GM12878 (cell line): ENCODE data around the gene WDFY3. TPM values are rescaled to one million over a fixed set of nuclear protein-coding genes. Genes with fewer than 3 reads are reported as not detected.

Experiments used
- ATAC-seq: fragments of 200-7000 bp; cut with Tn5 transposase; 3 replicates; pipeline ENCODE4 v1.9.1; 2020; ENCODE audit warnings: mild to moderate bottlenecking, moderate library complexity
- BruUV-seq: library from RNA; stranded (reverse); fragments of 400-500 nt; replicated peaks from 2 replicates; lab custom pipeline; 2021; lab: Mats Ljungman, UMichigan
- CTCF ChIA-PET: fragments of 300-600 bp; sonication (Branson Sonifier 250); formaldehyde crosslinking; extraction: SDS; loops from one replicate; lab custom pipeline; 2021; ENCODE audit warnings: inconsistent platforms; lab: Yijun Ruan, JAX
- POLR2A ChIA-PET: fragments of 350-600 bp; formaldehyde crosslinking; extraction: SDS; loops from one replicate; lab custom pipeline; 2021; ENCODE audit warnings: inconsistent platforms; lab: Charles Lee
- RAD21 ChIA-PET: fragments of 300-600 bp; sonication (Branson Sonifier 250); formaldehyde crosslinking; loops from one replicate; lab custom pipeline; 2023; ENCODE audit warnings: antibody characterized with exemption; ENCODE audit not compliant: unreplicated experiment; lab: Charles Lee
- SMC1A ChIA-PET: fragments of 300-600 bp; sonication (Branson Sonifier 250); formaldehyde crosslinking; loops from one replicate; lab custom pipeline; 2023; ENCODE audit not compliant: unreplicated experiment, uncharacterized antibody; lab: Charles Lee
- DNase-seq: peaks from one replicate; pipeline ENCODE4 v3.0.0-alpha.2; 2011; ENCODE audit warnings: low read depth, low spot score
- FAIRE-seq: peaks from 3 replicates; lab custom pipeline; 2011; peaks lifted over from hg19 to GRCh38; lab: Jason Lieb, UNC
- H2AFZ ChIP-seq: 2 replicates; pipeline ENCODE4 v1.6.0; 2011; ENCODE audit warnings: low read depth, low read length, control low read depth; ENCODE audit not compliant: control insufficient read depth
- H3K27ac ChIP-seq: 2 replicates; pipeline ENCODE4 v1.5.1; 2011; ENCODE audit warnings: control low read depth; ENCODE audit not compliant: control insufficient read depth, insufficient read depth
- H3K27me3 ChIP-seq, 2 experiments: replicated peaks in 1 of 2; 2 replicates each; pipeline versions ENCODE4 v1.6.0 to v1.6.1; 2011; ENCODE audit warnings: low read length in 1 of 2; ENCODE audit not compliant: control insufficient read depth in 2 of 2, insufficient read depth in 2 of 2
- H3K36me3 ChIP-seq, 2 experiments: 2 replicates each; pipeline ENCODE4 v1.5.1; 2011; ENCODE audit warnings: low read length in 1 of 2; ENCODE audit not compliant: control insufficient read depth in 2 of 2, insufficient read depth in 2 of 2
- H3K4me1 ChIP-seq: 2 replicates; pipeline ENCODE4 v1.6.1; 2011; ENCODE audit warnings: mild to moderate bottlenecking, low read length, moderate library complexity, mixed read lengths; ENCODE audit not compliant: control insufficient read depth, insufficient read depth
- H3K4me2 ChIP-seq: 2 replicates; pipeline ENCODE4 v1.6.0; 2011; ENCODE audit warnings: control low read depth; ENCODE audit not compliant: control insufficient read depth, insufficient read depth
- H3K4me3 ChIP-seq: fragments of 200-600 bp; sonication (generic); 2 replicates; pipeline ENCODE4 v1.5.1; 2016
- H3K79me2 ChIP-seq: 2 replicates; pipeline ENCODE4 v1.6.0; 2011; ENCODE audit warnings: low read length; ENCODE audit not compliant: control insufficient read depth, insufficient read depth
- H3K9ac ChIP-seq: 2 replicates; pipeline ENCODE4 v1.8.0; 2011; ENCODE audit warnings: low read length, control low read depth, mixed read lengths; ENCODE audit not compliant: control insufficient read depth, insufficient read depth
- H3K9me3 ChIP-seq: replicated peaks from 3 replicates; pipeline ENCODE4 v1.5.1; 2011; ENCODE audit warnings: mild to moderate bottlenecking, low read length; ENCODE audit not compliant: control insufficient read depth, insufficient read depth
- H4K20me1 ChIP-seq: 2 replicates; pipeline ENCODE4 v1.6.0; 2011; ENCODE audit not compliant: control insufficient read depth, insufficient read depth
- BACH1 ChIP-seq: fragments of 450-650 bp; IDR thresholded peaks from 2 replicates; pipeline ENCODE4 v1.6.1; 2017; ENCODE audit warnings: mild to moderate bottlenecking, borderline replicate concordance
- BCL11A ChIP-seq: IDR thresholded peaks from 2 replicates; pipeline ENCODE4 v1.6.1; 2011; ENCODE audit warnings: low read depth, low read length
- CREM ChIP-seq: IDR thresholded peaks from 2 replicates; pipeline ENCODE4 v1.6.1; 2014; ENCODE audit warnings: antibody characterized with exemption, low read depth
- JUND ChIP-seq: IDR thresholded peaks from 2 replicates; pipeline ENCODE4 v1.6.1; 2012; ENCODE audit warnings: low read depth, mild to moderate bottlenecking, low read length, improper control_type of control experiment, moderate library complexity
- KDM1A ChIP-seq: fragments of 200-600 bp; sonication (generic); IDR thresholded peaks from 2 replicates; pipeline ENCODE4 v1.6.1; 2016; ENCODE audit warnings: borderline replicate concordance
- NFYA ChIP-seq: IDR thresholded peaks from 2 replicates; pipeline ENCODE4 v1.6.1; 2011; ENCODE audit warnings: low read depth, mild to moderate bottlenecking, low read length, improper control_type of control experiment, borderline replicate concordance
- NR2C1 ChIP-seq: fragments of 450-650 bp; IDR thresholded peaks from 2 replicates; pipeline ENCODE4 v1.6.1; 2017; ENCODE audit warnings: antibody characterized with exemption, mild to moderate bottlenecking, moderate library complexity
- NRF1 ChIP-seq: conservative IDR thresholded peaks from 2 replicates; pipeline ENCODE4 v1.6.1; 2011; ENCODE audit warnings: mild to moderate bottlenecking, low read depth, low read length, improper control_type of control experiment
- PKNOX1 ChIP-seq: fragments of 450-650 bp; IDR thresholded peaks from 2 replicates; pipeline ENCODE4 v1.6.1; 2016; ENCODE audit warnings: mild to moderate bottlenecking
- PML ChIP-seq: IDR thresholded peaks from 2 replicates; pipeline ENCODE4 v1.6.1; 2012; ENCODE audit warnings: low read length, inconsistent platforms
- RAD51 ChIP-seq: fragments of 450-650 bp; IDR thresholded peaks from 2 replicates; pipeline ENCODE4 v1.6.1; 2016; ENCODE audit warnings: moderate library complexity, mild to moderate bottlenecking, inconsistent platforms
- SIN3A ChIP-seq: IDR thresholded peaks from 2 replicates; pipeline ENCODE4 v1.6.1; 2012; ENCODE audit warnings: low read depth, low read length, improper control_type of control experiment
- STAT1 ChIP-seq: fragments of 450-650 bp; conservative IDR thresholded peaks from 2 replicates; pipeline ENCODE4 v1.6.1; 2014; ENCODE audit warnings: antibody characterized with exemption, mild to moderate bottlenecking
- ZBTB11 ChIP-seq: fragments of 450-650 bp; formaldehyde crosslinking; IDR thresholded peaks from 2 replicates; pipeline ENCODE4 v1.5.0; 2022; ENCODE audit warnings: mild to moderate bottlenecking, missing genetic modification characterization
- in situ Hi-C: fragments of 300-500 bp; cut with MboI; formaldehyde crosslinking; loops from 9 replicates; pipeline ENCODE4 v1.14.3; 2018; ENCODE audit warnings: mixed read lengths
- intact Hi-C: fragments of 100-400 bp; cut with micrococcal nuclease; formaldehyde crosslinking; loops from one replicate; pipeline ENCODE4 v1.14.2; 2022; ENCODE audit not compliant: unreplicated experiment
- polyA plus RNA-seq, 11 experiments: library from polyadenylated mRNA; depleted of rRNA in 4 of 11; unstranded in 6 of 11; stranded (reverse) in 5 of 11; fragments of >200 nt; fragmentation: Nextera tagmentation in 4 of 11; fragmentation: Illumina TruSeq in 1 of 11; extraction: Ambion mirVana in 4 of 11; extraction: Trizol in 1 of 11; gene quantifications; 1 replicate in 1 of 11; 2 replicates in 10 of 11; pipeline versions ENCODE4 v1.2.1 to v1.2.3, GENCODE V29; 2011 to 2016; ENCODE audit warnings: inconsistent platforms in 2 of 11, missing spikeins in 2 of 11, low read depth in 1 of 11
- total RNA-seq, 4 experiments: library from RNA; depleted of rRNA in 3 of 4; stranded (reverse); fragments of >200 nt in 3 of 4; fragmentation: Illumina TruSeq in 1 of 4; extraction: Trizol in 1 of 4; gene quantifications; 2 replicates each; pipeline versions ENCODE4 v1.2.1 to v1.2.3, GENCODE V29; 2013 to 2021
- TF ChIP-seq, protein P1 (sequence below): IDR thresholded peaks from 2 replicates; pipeline ENCODE4 v1.6.1; 2011; ENCODE audit warnings: borderline replicate concordance, low read depth, mild to moderate bottlenecking, moderate library complexity, mixed read lengths, low read length; ENCODE audit not compliant: insufficient read depth; ENCODE audit errors: extremely low read length
- TF ChIP-seq, protein P2 (sequence below): IDR thresholded peaks from 2 replicates; pipeline ENCODE4 v1.6.1; 2012; ENCODE audit warnings: improper control_type of control experiment, low read depth, low read length; ENCODE audit not compliant: insufficient replicate concordance

The WDFY3 gene
- total and polyA plus RNA-seq, 10 of the 15 experiments (the other 5 are each of a cell fraction or from before 2014, with no cell fraction given): 0.01 to 0.23 (median 0.12) TPM; not detected in 2

- no peak overlapping the region for H3K9ac ChIP-seq
- H3K79me2 ChIP-seq: no peaks in the 10 kb centered on the region
- H4K20me1 ChIP-seq: no peaks in the 10 kb centered on the region
- H3K9me3 ChIP-seq: no peaks in the 10 kb centered on the region
- FAIRE-seq: no peak
- ChIA-PET POLR2A (no interaction called here), RAD21 (no interaction called here), SMC1A (no interaction called here), CTCF (no interaction called here)
- no TSS peak for BruUV-seq
- no peaks in the 10 kb centered on the region for H3K27me3 ChIP-seq
- no peak overlapping the region for H2AFZ ChIP-seq
- in situ Hi-C loops: no loop called here
- no peak for ATAC-seq
- no peaks in the 10 kb centered on the region for H3K36me3 ChIP-seq
- intact Hi-C loops: no loop called here
- no peak overlapping the region for H3K4me3 ChIP-seq
- H3K27ac ChIP-seq: no peak overlapping the region
- H3K4me2 ChIP-seq: no peak overlapping the region
- H3K4me1 ChIP-seq: no peaks in the 10 kb centered on the region
- DNase-seq: no peak
- TF ChIP-seq BACH1: no peak
- TF ChIP-seq SIN3A: no peak
- TF ChIP-seq, protein P1, sequence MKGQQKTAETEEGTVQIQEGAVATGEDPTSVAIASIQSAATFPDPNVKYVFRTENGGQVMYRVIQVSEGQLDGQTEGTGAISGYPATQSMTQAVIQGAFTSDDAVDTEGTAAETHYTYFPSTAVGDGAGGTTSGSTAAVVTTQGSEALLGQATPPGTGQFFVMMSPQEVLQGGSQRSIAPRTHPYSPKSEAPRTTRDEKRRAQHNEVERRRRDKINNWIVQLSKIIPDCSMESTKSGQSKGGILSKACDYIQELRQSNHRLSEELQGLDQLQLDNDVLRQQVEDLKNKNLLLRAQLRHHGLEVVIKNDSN: no peak
- TF ChIP-seq, protein P2, sequence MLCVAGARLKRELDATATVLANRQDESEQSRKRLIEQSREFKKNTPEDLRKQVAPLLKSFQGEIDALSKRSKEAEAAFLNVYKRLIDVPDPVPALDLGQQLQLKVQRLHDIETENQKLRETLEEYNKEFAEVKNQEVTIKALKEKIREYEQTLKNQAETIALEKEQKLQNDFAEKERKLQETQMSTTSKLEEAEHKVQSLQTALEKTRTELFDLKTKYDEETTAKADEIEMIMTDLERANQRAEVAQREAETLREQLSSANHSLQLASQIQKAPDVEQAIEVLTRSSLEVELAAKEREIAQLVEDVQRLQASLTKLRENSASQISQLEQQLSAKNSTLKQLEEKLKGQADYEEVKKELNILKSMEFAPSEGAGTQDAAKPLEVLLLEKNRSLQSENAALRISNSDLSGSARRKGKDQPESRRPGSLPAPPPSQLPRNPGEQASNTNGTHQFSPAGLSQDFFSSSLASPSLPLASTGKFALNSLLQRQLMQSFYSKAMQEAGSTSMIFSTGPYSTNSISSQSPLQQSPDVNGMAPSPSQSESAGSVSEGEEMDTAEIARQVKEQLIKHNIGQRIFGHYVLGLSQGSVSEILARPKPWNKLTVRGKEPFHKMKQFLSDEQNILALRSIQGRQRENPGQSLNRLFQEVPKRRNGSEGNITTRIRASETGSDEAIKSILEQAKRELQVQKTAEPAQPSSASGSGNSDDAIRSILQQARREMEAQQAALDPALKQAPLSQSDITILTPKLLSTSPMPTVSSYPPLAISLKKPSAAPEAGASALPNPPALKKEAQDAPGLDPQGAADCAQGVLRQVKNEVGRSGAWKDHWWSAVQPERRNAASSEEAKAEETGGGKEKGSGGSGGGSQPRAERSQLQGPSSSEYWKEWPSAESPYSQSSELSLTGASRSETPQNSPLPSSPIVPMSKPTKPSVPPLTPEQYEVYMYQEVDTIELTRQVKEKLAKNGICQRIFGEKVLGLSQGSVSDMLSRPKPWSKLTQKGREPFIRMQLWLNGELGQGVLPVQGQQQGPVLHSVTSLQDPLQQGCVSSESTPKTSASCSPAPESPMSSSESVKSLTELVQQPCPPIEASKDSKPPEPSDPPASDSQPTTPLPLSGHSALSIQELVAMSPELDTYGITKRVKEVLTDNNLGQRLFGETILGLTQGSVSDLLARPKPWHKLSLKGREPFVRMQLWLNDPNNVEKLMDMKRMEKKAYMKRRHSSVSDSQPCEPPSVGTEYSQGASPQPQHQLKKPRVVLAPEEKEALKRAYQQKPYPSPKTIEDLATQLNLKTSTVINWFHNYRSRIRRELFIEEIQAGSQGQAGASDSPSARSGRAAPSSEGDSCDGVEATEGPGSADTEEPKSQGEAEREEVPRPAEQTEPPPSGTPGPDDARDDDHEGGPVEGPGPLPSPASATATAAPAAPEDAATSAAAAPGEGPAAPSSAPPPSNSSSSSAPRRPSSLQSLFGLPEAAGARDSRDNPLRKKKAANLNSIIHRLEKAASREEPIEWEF: no peak
- TF ChIP-seq PKNOX1: no peak
- TF ChIP-seq RAD51: no peak
- no peak for TF ChIP-seq NR2C1
- TF ChIP-seq KDM1A: no peak
- no peak for TF ChIP-seq PML
- TF ChIP-seq ZBTB11 (CRISPR knock-in tag): no peak
- no peak for TF ChIP-seq CREM
- no peak for TF ChIP-seq NRF1
- TF ChIP-seq BCL11A: no peak
- no peak for TF ChIP-seq STAT1
- no peak for TF ChIP-seq JUND
- no peak for TF ChIP-seq NFYA
Observed at GRCh38 chr4:84940960-84941359, 25.5 kb downstream of the WDFY3 start.
